ENCODE data around the gene PPID. TPM values are rescaled to one million over a fixed set of nuclear protein-coding genes. Genes with fewer than 3 reads are reported as not detected.
A peak's percentile ranks its signal among the peaks of the same experiment; 100 is the strongest.

Gene PPID
- total and polyA plus RNA-seq, 2 donors (not counting 3 experiments of a cell fraction or from before 2014, with no cell fraction given), result 11.5 to 25.7 TPM

GRCh38 chr4:158669310-158669709 lies 53.9 kb downstream of the PPID start:
- no TSS peak for BruUV-seq (replicated peaks)
- peaks cover 27% of the 10 kb centered on the region for H3K79me2 ChIP-seq (ENCODE audit: control insufficient read depth, insufficient read depth, low read length)

GRCh38 chr4:158667651-158668198 lies 55.5 kb downstream of the PPID start:
- peak; percentile 47 for DNase-seq (ENCODE audit: low read depth, low spot score)
- Histone ChIP-seq H3K4me3 (replicated peaks in 1 of 3; ENCODE audit: insufficient read depth in 1 of 3, low read depth in 1 of 3, low read length in 3 of 3) (no peak overlapping the region), H3K9me3 (replicated peaks; ENCODE audit: control insufficient read depth, insufficient read depth, low read length) (no peaks in the 10 kb centered on the region), H3K27me3 (ENCODE audit: control insufficient read depth in 2 of 2, insufficient read depth in 2 of 2, low read length in 2 of 2) (no peaks in the 10 kb centered on the region), H3K4me1 (ENCODE audit: control insufficient read depth, extremely low read depth, insufficient read depth, low read length) (peaks cover 10% of the 10 kb centered on the region), H3K36me3 (ENCODE audit: control insufficient read depth in 2 of 2, extremely low read depth in 1 of 2, insufficient read depth in 2 of 2, low read length in 2 of 2) (peaks cover 0 to 3% of the 10 kb centered on the region in 2 experiments), H2AFZ (ENCODE audit: low read depth, low read length) (no peak overlapping the region), H3K27ac (ENCODE audit: insufficient read depth, low read depth, low read length) (no peak overlapping the region), H3K9me1 (replicated peaks; ENCODE audit: control insufficient read depth, extremely low read depth, insufficient read depth, low read length) (no peaks in the 10 kb centered on the region), H3K9ac (replicated peaks; ENCODE audit: extremely low read depth, insufficient read depth, low read length) (no peak overlapping the region), H3K4me2 (ENCODE audit: insufficient read depth, low read length) (no peak overlapping the region), H3K79me2 (ENCODE audit: control insufficient read depth, insufficient read depth, low read length) (peaks cover 27% of the 10 kb centered on the region), H4K20me1 (replicated peaks; ENCODE audit: control insufficient read depth, extremely low read depth, insufficient read depth, low read length) (peaks cover 2% of the 10 kb centered on the region)
- dilution Hi-C loops (cut with MboI; ENCODE audit: extremely low pct_ligation_motif_present, low sequenced_read_pairs) (no loop called here), intact Hi-C loops (cut with micrococcal nuclease) (loop anchor here (1.0 kb wide), 1 partner anchor 7 kb away; no protein-coding TSS in a partner anchor)
- peak; percentile 51 to 57 for TF ChIP-seq CTCF (IDR thresholded peaks at IDR 0.05; ENCODE audit: extremely low read depth in 1 of 2, insufficient read depth in 1 of 2, low read depth in 1 of 2, low read length in 2 of 2)
- no peak for TF ChIP-seq GATA2 (IDR thresholded peaks at IDR 0.05; ENCODE audit: insufficient read depth, insufficient read length, low read depth, low read length)
- TF ChIP-seq MYC (IDR thresholded peaks at IDR 0.05; ENCODE audit: low read depth, low read length), result no peak
- BruUV-seq (replicated peaks), result no TSS peak
- FAIRE-seq, result peak; percentile 72
- CTCF ChIA-PET, result interaction anchor here (0.6 to 1.1 kb wide), 4 partner anchors 8 to 788 kb away, joined by 3 to 4 read pairs (median 3); no protein-coding TSS in a partner anchor
- POLR2A ChIA-PET, result no interaction called here

More at GRCh38 chr4:158669310-158669709, 53.9 kb downstream of the PPID start:
- Histone ChIP-seq H3K4me2 (ENCODE audit: insufficient read depth, low read length) (no peak overlapping the region), H3K4me3 (replicated peaks in 1 of 3; ENCODE audit: insufficient read depth in 1 of 3, low read depth in 1 of 3, low read length in 3 of 3) (no peak overlapping the region), H3K27ac (ENCODE audit: insufficient read depth, low read depth, low read length) (no peak overlapping the region), H2AFZ (ENCODE audit: low read depth, low read length) (no peak overlapping the region), H3K36me3 (ENCODE audit: control insufficient read depth in 2 of 2, extremely low read depth in 1 of 2, insufficient read depth in 2 of 2, low read length in 2 of 2) (peaks cover 0 to 3% of the 10 kb centered on the region in 2 experiments), H3K9ac (replicated peaks; ENCODE audit: extremely low read depth, insufficient read depth, low read length) (no peak overlapping the region), H3K9me3 (replicated peaks; ENCODE audit: control insufficient read depth, insufficient read depth, low read length) (no peaks in the 10 kb centered on the region), H4K20me1 (replicated peaks; ENCODE audit: control insufficient read depth, extremely low read depth, insufficient read depth, low read length) (peaks cover 2% of the 10 kb centered on the region), H3K9me1 (replicated peaks; ENCODE audit: control insufficient read depth, extremely low read depth, insufficient read depth, low read length) (no peaks in the 10 kb centered on the region), H3K27me3 (ENCODE audit: control insufficient read depth in 2 of 2, insufficient read depth in 2 of 2, low read length in 2 of 2) (no peaks in the 10 kb centered on the region), H3K4me1 (ENCODE audit: control insufficient read depth, extremely low read depth, insufficient read depth, low read length) (peaks cover 11% of the 10 kb centered on the region)
- dilution Hi-C loops (cut with MboI; ENCODE audit: extremely low pct_ligation_motif_present, low sequenced_read_pairs) (no loop called here), intact Hi-C loops (cut with micrococcal nuclease) (no loop called here)
- TF ChIP-seq FOS (IDR thresholded peaks at IDR 0.05; ENCODE audit: borderline replicate concordance, insufficient read depth, low read length) (no peak), MAX (IDR thresholded peaks at IDR 0.05; ENCODE audit: insufficient read depth, insufficient read length) (no peak)
- CTCF ChIA-PET, result no interaction called here
- POLR2A ChIA-PET, result no interaction called here
- FAIRE-seq, result peak; percentile 8
- no peak for DNase-seq (ENCODE audit: low read depth, low spot score)

All from endothelial cell of umbilical vein (primary cell).